Skeletal muscle satellite cell (primary cell): ENCODE results near the gene TMEM132C.
"Not testable (repeated sequence)": the region's sequence is repeated elsewhere in the genome, so short reads cannot be mapped to it uniquely, and the experiment has no call there.

ENCODE experiments used
- H3K27me3 ChIP-seq: 2 replicates; pipeline ENCODE4 v1.7.0; 2013; ENCODE audit warnings: low read length; ENCODE audit not compliant: control insufficient read depth, insufficient read depth
- H3K36me3 ChIP-seq: 2 replicates; pipeline ENCODE4 v1.7.0; 2013; ENCODE audit warnings: mild to moderate bottlenecking, control low read depth, low read length; ENCODE audit not compliant: insufficient read depth
- H3K4me1 ChIP-seq: 2 replicates; pipeline ENCODE4 v1.7.0; 2013; ENCODE audit warnings: low read length; ENCODE audit not compliant: control insufficient read depth, insufficient read depth
- H3K4me2 ChIP-seq: 2 replicates; pipeline ENCODE4 v1.7.0; 2013; ENCODE audit warnings: mild to moderate bottlenecking, low read length
- H3K4me3 ChIP-seq: 2 replicates; pipeline ENCODE4 v1.7.0; 2013; ENCODE audit warnings: low read length
- H3K9ac ChIP-seq: 2 replicates; pipeline ENCODE4 v1.7.0; 2013; ENCODE audit warnings: mild to moderate bottlenecking, low read depth, low read length, moderate library complexity
- H3K9me3 ChIP-seq: replicated peaks from 2 replicates; pipeline ENCODE4 v1.7.0; 2013; ENCODE audit warnings: mild to moderate bottlenecking, control low read depth, low read length

Gene TMEM132C

GRCh38 chr12:128456922-128457321 lies 190.0 kb downstream of the TMEM132C start:
- no peaks in the 10 kb centered on the region for H3K4me1 ChIP-seq
- H3K9ac ChIP-seq = no peak overlapping the region
- no peaks in the 10 kb centered on the region for H3K36me3 ChIP-seq
- H3K9me3 ChIP-seq = peaks cover 22% of the 10 kb centered on the region
- no peak overlapping the region for H3K4me2 ChIP-seq
- no peaks in the 10 kb centered on the region for H3K27me3 ChIP-seq
- H3K4me3 ChIP-seq = no peak overlapping the region

GRCh38 chr12:128458301-128458974 lies 191.5 kb downstream of the TMEM132C start:
- Histone ChIP-seq H3K9ac (no peak overlapping the region), H3K4me2 (no peak overlapping the region), H3K4me1 (no peaks in the 10 kb centered on the region), H3K27me3 (no peaks in the 10 kb centered on the region), H3K36me3 (no peaks in the 10 kb centered on the region), H3K9me3 (peaks cover 15% of the 10 kb centered on the region), H3K4me3 (no peak overlapping the region)

GRCh38 chr12:128459067-128459466 lies 192.1 kb downstream of the TMEM132C start:
- Histone ChIP-seq H3K4me3 (no peak overlapping the region), H3K27me3 (no peaks in the 10 kb centered on the region), H3K36me3 (no peaks in the 10 kb centered on the region), H3K9ac (no peak overlapping the region), H3K9me3 (peaks cover 21% of the 10 kb centered on the region), H3K4me2 (no peak overlapping the region), H3K4me1 (no peaks in the 10 kb centered on the region)

- H3K9ac ChIP-seq = no peak overlapping the region
- H3K4me1 ChIP-seq = no peaks in the 10 kb centered on the region
- H3K9me3 ChIP-seq = peaks cover 19% of the 10 kb centered on the region
- H3K4me3 ChIP-seq = no peak overlapping the region
- no peaks in the 10 kb centered on the region for H3K27me3 ChIP-seq
- no peak overlapping the region for H3K4me2 ChIP-seq
- no peaks in the 10 kb centered on the region for H3K36me3 ChIP-seq
These were observed 196.9 kb downstream of the TMEM132C start for GRCh38 chr12:128463881-128464280.

- peaks cover 18% of the 10 kb centered on the region for H3K9me3 ChIP-seq
- no peaks in the 10 kb centered on the region for H3K36me3 ChIP-seq
- H3K4me2 ChIP-seq = no peak overlapping the region
- no peak overlapping the region for H3K9ac ChIP-seq
- no peaks in the 10 kb centered on the region for H3K27me3 ChIP-seq
- H3K4me1 ChIP-seq = no peaks in the 10 kb centered on the region
- no peak overlapping the region for H3K4me3 ChIP-seq
These were observed 200.9 kb downstream of the TMEM132C start for GRCh38 chr12:128467882-128468281.

GRCh38 chr12:128468926-128469325 lies 202.0 kb downstream of the TMEM132C start:
- Histone ChIP-seq H3K4me3 (no peak overlapping the region), H3K9me3 (peaks cover 18% of the 10 kb centered on the region), H3K27me3 (no peaks in the 10 kb centered on the region), H3K4me1 (no peaks in the 10 kb centered on the region), H3K9ac (no peak overlapping the region), H3K4me2 (no peak overlapping the region), H3K36me3 (no peaks in the 10 kb centered on the region)

- no peaks in the 10 kb centered on the region for H3K36me3 ChIP-seq
- H3K4me1 ChIP-seq = no peaks in the 10 kb centered on the region
- no peak overlapping the region for H3K9ac ChIP-seq
- H3K4me2 ChIP-seq = no peak overlapping the region
- H3K27me3 ChIP-seq = no peaks in the 10 kb centered on the region
- H3K4me3 ChIP-seq = no peak overlapping the region
- peaks cover 16% of the 10 kb centered on the region for H3K9me3 ChIP-seq
These were observed 204.5 kb downstream of the TMEM132C start for GRCh38 chr12:128471491-128471890.

- Histone ChIP-seq H3K9ac (no peak overlapping the region), H3K9me3 (peaks cover 16% of the 10 kb centered on the region)
These were observed 207.9 kb downstream of the TMEM132C start for GRCh38 chr12:128474916-128475315.

GRCh38 chr12:128476266-128476665 lies 209.3 kb downstream of the TMEM132C start:
- Histone ChIP-seq H3K4me2 (no peak overlapping the region), H3K4me1 (no peaks in the 10 kb centered on the region), H3K27me3 (no peaks in the 10 kb centered on the region), H3K36me3 (no peaks in the 10 kb centered on the region), H3K9me3 (peaks cover 16% of the 10 kb centered on the region), H3K9ac (no peak overlapping the region), H3K4me3 (no peak overlapping the region)

More at GRCh38 chr12:128474916-128475315, 207.9 kb downstream of the TMEM132C start:
- Histone ChIP-seq H3K36me3 (no peaks in the 10 kb centered on the region), H3K4me2 (no peak overlapping the region), H3K4me1 (no peaks in the 10 kb centered on the region), H3K27me3 (no peaks in the 10 kb centered on the region), H3K4me3 (no peak overlapping the region)

- Histone ChIP-seq H3K4me2 (no peak overlapping the region), H3K4me1 (no peaks in the 10 kb centered on the region), H3K27me3 (no peaks in the 10 kb centered on the region), H3K4me3 (no peak overlapping the region), H3K9me3 (peaks cover 5% of the 10 kb centered on the region), H3K36me3 (no peaks in the 10 kb centered on the region), H3K9ac (no peak overlapping the region)
These were observed 216.7 kb downstream of the TMEM132C start for GRCh38 chr12:128483526-128484255.

GRCh38 chr12:128497376-128497775 lies 230.4 kb downstream of the TMEM132C start:
- not testable (repeated sequence) for H3K4me2 ChIP-seq, H3K4me1 ChIP-seq, H3K27me3 ChIP-seq, H3K9me3 ChIP-seq, H3K4me3 ChIP-seq, H3K36me3 ChIP-seq, H3K9ac ChIP-seq

GRCh38 chr12:128507470-128507869 lies 240.5 kb downstream of the TMEM132C start:
- no peak overlapping the region for H3K4me2 ChIP-seq
- H3K36me3 ChIP-seq = no peaks in the 10 kb centered on the region
- no peaks in the 10 kb centered on the region for H3K4me1 ChIP-seq
- no peak overlapping the region for H3K9ac ChIP-seq
- H3K4me3 ChIP-seq = no peak overlapping the region
- peaks cover 12% of the 10 kb centered on the region for H3K9me3 ChIP-seq
- no peaks in the 10 kb centered on the region for H3K27me3 ChIP-seq
